ENCODE data around the gene SPTAN1. TPM values are rescaled to one million over a fixed set of nuclear protein-coding genes. Genes with fewer than 3 reads are reported as not detected.
"Not testable (repeated sequence)": the region's sequence is repeated elsewhere in the genome, so short reads cannot be mapped to it uniquely, and the experiment has no call there.

The SPTAN1 gene
- 100 to 1,000 TPM; 234 to 464 (median 328) TPM for total RNA-seq

DNA sequence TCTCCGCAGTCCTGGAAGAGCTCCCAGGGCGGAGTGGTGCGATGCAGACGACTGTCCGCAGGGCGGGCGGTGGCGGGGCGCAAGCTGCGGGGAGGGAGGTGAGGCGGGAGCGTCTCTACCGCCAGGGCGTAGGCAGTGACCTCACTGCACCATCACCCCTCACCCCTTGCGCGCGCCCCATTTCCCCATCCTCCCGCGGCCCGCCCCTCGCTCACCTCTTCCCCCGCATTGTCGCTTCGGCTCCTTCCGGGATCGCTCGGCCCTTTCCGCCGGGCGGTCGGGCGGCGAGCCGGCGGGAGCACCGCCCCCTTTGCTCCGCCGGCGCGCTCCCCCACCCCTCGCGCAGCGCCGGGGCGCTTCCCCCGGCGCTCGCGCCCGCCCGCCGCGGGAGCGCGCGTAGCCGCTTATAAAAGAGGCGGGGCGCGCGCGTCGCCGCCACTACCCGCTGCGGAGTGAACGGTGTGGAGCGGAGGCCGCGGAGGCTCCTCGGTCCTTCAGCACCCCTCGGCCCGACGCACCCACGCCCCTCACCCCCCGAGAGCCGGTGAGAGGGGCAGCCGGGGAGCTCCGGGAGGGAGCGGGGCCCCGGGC, at the start of gene SPTAN1:
Gene SPTAN1, plus strand, starts transcription at position 435 of the 591 bp plus-strand sequence. CDS start 14,154 bp downstream, outside the sequence.
- TF ChIP-seq EP300 (IDR thresholded peaks at IDR 0.05; ENCODE audit: low read depth): no peak
- TF ChIP-seq POLR2A (IDR thresholded peaks at IDR 0.05): peak; percentile 97
- TF ChIP-seq CTCF (IDR thresholded peaks at IDR 0.05): peak in 2 of 5 experiments; percentile 43 to 61
- TF ChIP-seq POLR2AphosphoS5 (IDR thresholded peaks at IDR 0.05): peak; percentile 92 to 100 (median 99)
- in situ Hi-C loops (cut with MboI; ENCODE audit: low pct_ligation_motif_present in 1 of 4, low pct_unique_long_range_greater_than_20kb in 1 of 4, low sequenced_read_pairs in 3 of 4) (no loop called here), intact Hi-C loops (cut with DNase I; ENCODE audit: low total_unique reads) (no loop called here)
- DNase-seq: peak; percentile 93
- 1% methylated on average over 48 of the region's 81 CpGs; no CpG with 5 or more reads in 1 of the 2 donors for WGBS, 2 donors (ENCODE audit: low coverage in 1 of 2)
- Histone ChIP-seq H3K27ac (peak within 1 kb of the TSS; percentile 92 to 99 (median 98)), H3K4me1 (peaks cover 36 to 69% (median 54%) of the 10 kb centered on the region in 4 donors), H3K27me3 (no peaks in the 10 kb centered on the region), H3K36me3 (no peaks in the 10 kb centered on the region), H3K4me3 (peak within 1 kb of the TSS; percentile 72 to 97 (median 87)), H3K9me3 (no peaks in the 10 kb centered on the region)

GRCh38 chr9:128503415-128503825, 49.0 kb upstream of the SPTAN1 start:
- peak overlapping the region in 2 of 4 donors; percentile 59 to 96 for H3K4me3 ChIP-seq
- peak in 1 of 3 donors; percentile 22 for TF ChIP-seq POLR2AphosphoS5 (IDR thresholded peaks at IDR 0.05)
- in situ Hi-C loops (cut with MboI; ENCODE audit: low pct_ligation_motif_present in 1 of 4, low pct_unique_long_range_greater_than_20kb in 1 of 4, low sequenced_read_pairs in 3 of 4); H3K27me3 ChIP-seq; H3K9me3 ChIP-seq; H3K36me3 ChIP-seq; intact Hi-C loops (cut with DNase I; ENCODE audit: low total_unique reads): not testable (repeated sequence)
- peak overlapping the region; percentile 79 to 93 (median 89) for H3K27ac ChIP-seq
- peak; percentile 54 for DNase-seq
- H3K4me1 ChIP-seq: peaks cover 14 to 22% (median 20%) of the 10 kb centered on the region in 4 donors
- WGBS, 2 donors (ENCODE audit: low coverage in 1 of 2): 30% methylated on average over 2 to 14 of the region's 14 CpGs

- Histone ChIP-seq H3K4me3 (peak overlapping the region; percentile 12 to 96 (median 64)), H3K27ac (peak overlapping the region; percentile 79 to 93 (median 89)), H3K4me1 (peaks cover 14 to 22% (median 20%) of the 10 kb centered on the region in 4 donors), H3K9me3 (no peaks in the 10 kb centered on the region), H3K27me3 (no peaks in the 10 kb centered on the region), H3K36me3 (no peaks in the 10 kb centered on the region)
- in situ Hi-C loops (cut with MboI; ENCODE audit: low pct_ligation_motif_present in 1 of 4, low pct_unique_long_range_greater_than_20kb in 1 of 4, low sequenced_read_pairs in 3 of 4) (no loop called here), intact Hi-C loops (cut with DNase I; ENCODE audit: low total_unique reads) (no loop called here)
- peak; percentile 32 for DNase-seq
- 12 to 23% methylated on average over 7 to 11 of the region's 11 CpGs for WGBS, 2 donors (ENCODE audit: low coverage in 1 of 2)
- TF ChIP-seq EP300 (IDR thresholded peaks at IDR 0.05; ENCODE audit: low read depth) (no peak), POLR2A (IDR thresholded peaks at IDR 0.05) (no peak), POLR2AphosphoS5 (IDR thresholded peaks at IDR 0.05) (no peak), CTCF (IDR thresholded peaks at IDR 0.05) (no peak)
These were observed 48.5 kb upstream of the SPTAN1 start for GRCh38 chr9:128503870-128504269.

DNA sequence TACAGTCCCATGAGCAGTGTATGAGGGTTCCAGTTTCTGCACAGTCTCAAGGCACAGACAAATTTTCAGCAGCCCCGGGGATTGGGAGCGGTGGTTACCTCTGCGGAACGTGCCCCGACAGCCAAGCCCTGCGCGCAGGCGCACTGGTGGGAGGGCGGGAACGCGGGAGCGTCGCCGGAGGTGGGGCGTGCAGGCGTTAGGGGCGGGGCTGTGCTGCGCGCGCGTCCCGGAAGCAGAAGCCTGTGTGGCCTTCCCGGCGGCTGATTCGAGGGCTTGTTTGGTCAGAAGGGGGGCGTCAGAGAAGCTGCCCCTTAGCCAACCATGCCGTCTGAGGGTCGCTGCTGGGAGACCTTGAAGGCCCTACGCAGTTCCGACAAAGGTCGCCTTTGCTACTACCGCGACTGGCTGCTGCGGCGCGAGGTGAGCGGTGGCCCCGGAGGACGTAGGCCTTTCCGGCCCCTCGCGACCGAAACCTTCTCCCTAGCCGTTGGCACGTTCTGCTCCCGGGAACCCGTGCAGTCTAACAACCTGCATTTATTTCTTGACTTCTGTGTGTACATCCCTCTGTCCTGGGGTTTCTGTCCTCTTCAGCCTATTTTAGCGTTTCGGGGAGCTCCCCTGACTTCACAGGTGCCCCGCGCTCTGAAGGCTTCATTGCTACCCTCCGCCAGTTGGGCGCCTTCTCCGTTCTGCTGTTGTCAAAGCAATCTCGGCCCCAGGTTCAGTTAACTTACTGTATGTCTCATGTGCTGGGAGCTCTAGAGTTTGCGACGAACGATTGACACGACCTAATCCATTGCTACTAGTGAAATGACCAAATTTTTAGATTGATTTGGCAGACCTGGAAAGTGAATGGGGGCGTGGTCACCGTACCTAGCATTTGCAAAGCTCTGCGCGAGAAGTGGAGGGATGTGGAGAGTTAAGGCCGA, 47.6 kb upstream of the SPTAN1 start, which contains the start of gene GLE1:
Gene GLE1, plus strand, starts transcription at position 235 of the 929 bp plus-strand sequence. Its CDS starts 87 bp downstream, at position 322.
- peaks cover 0 to 4% (median 1%) of the 10 kb centered on the region in 4 donors for H3K36me3 ChIP-seq
- H3K27me3 ChIP-seq: no peaks in the 10 kb centered on the region
- H3K4me3 ChIP-seq: peak within 1 kb of the TSS; percentile 34 to 96 (median 64)
- TF ChIP-seq POLR2A (IDR thresholded peaks at IDR 0.05): peak; percentile 85
- TF ChIP-seq EP300 (IDR thresholded peaks at IDR 0.05; ENCODE audit: low read depth): no peak
- TF ChIP-seq CTCF (IDR thresholded peaks at IDR 0.05): no peak
- peak; percentile 88 to 93 (median 90) for TF ChIP-seq POLR2AphosphoS5 (IDR thresholded peaks at IDR 0.05)
- WGBS, 2 donors (ENCODE audit: low coverage in 1 of 2): 0% methylated on average over 3 to 58 of the region's 64 CpGs
- H3K4me1 ChIP-seq: peaks cover 14 to 22% (median 20%) of the 10 kb centered on the region in 4 donors
- peak within 1 kb of the TSS; percentile 79 to 93 (median 89) for H3K27ac ChIP-seq
- DNase-seq: peak; percentile 97
- intact Hi-C loops (cut with DNase I; ENCODE audit: low total_unique reads): loop anchor here (5.0 kb wide), 1 partner anchor 43 kb away; no protein-coding TSS in a partner anchor
- in situ Hi-C loops (cut with MboI; ENCODE audit: low pct_ligation_motif_present in 1 of 4, low pct_unique_long_range_greater_than_20kb in 1 of 4, low sequenced_read_pairs in 3 of 4): no loop called here
- H3K9me3 ChIP-seq: no peaks in the 10 kb centered on the region
